DMS153 (cell line): ENCODE data around the gene PFDN6.

Experiments
- DNase-seq: peaks from one replicate; lab custom pipeline; 2025; lab: John Stamatoyannopoulos, UW

PFDN6 gene

GRCh38 chr6:33295621-33296369 lies 6.4 kb downstream of the PFDN6 start:
- DNase-seq = no peak

- no peak for DNase-seq
These were observed 7.5 kb downstream of the PFDN6 start for GRCh38 chr6:33296797-33297405.

- DNase-seq = no peak
These were observed 8.1 kb downstream of the PFDN6 start for GRCh38 chr6:33297406-33297955.

- peak; percentile 42 for DNase-seq
These were observed 8.8 kb downstream of the PFDN6 start for GRCh38 chr6:33297956-33298772.

- DNase-seq = peak; percentile 40
These were observed 9.4 kb downstream of the PFDN6 start, which contains the start of gene RGL2 for GRCh38 chr6:33298773-33299236. Gene RGL2, minus strand, starts transcription at chr6:33298942. Its CDS starts 332 bp downstream, at chr6:33298610.

GRCh38 chr6:33299237-33299944 lies 10.0 kb downstream of the PFDN6 start:
- DNase-seq = peak; percentile 88

- DNase-seq = no peak
These were observed 12.5 kb downstream of the PFDN6 start for GRCh38 chr6:33301877-33302276.

GRCh38 chr6:33304216-33304615 lies 14.8 kb downstream of the PFDN6 start:
- no peak for DNase-seq

- DNase-seq = no peak
These were observed 15.7 kb downstream of the PFDN6 start for GRCh38 chr6:33305052-33305451.

- no peak for DNase-seq
These were observed 17.0 kb downstream of the PFDN6 start for GRCh38 chr6:33306356-33306755.

GRCh38 chr6:33312361-33313104 lies 23.1 kb downstream of the PFDN6 start:
- DNase-seq = peak; percentile 58

- no peak for DNase-seq
These were observed 23.8 kb downstream of the PFDN6 start for GRCh38 chr6:33313105-33313708.

GRCh38 chr6:33313709-33314514 lies 24.5 kb downstream of the PFDN6 start, which contains the start of gene TAPBP:
Gene TAPBP, minus strand, starts transcription at chr6:33314078. Its CDS starts 37 bp downstream, at chr6:33314041.
- peak; percentile 23 for DNase-seq

GRCh38 chr6:33314515-33314942 lies 25.1 kb downstream of the PFDN6 start:
- DNase-seq = peak; percentile 52

GRCh38 chr6:33314943-33315792 lies 25.8 kb downstream of the PFDN6 start:
- peak; percentile 53 for DNase-seq

GRCh38 chr6:33315793-33316602 lies 26.6 kb downstream of the PFDN6 start:
- DNase-seq = no peak

GRCh38 chr6:33316603-33317418 lies 27.4 kb downstream of the PFDN6 start:
- no peak for DNase-seq
